Suprapubic skin (tissue), 4 donors: Measurements from ENCODE around the gene PDE6A. TPM values are rescaled to one million over a fixed set of nuclear protein-coding genes. Genes with fewer than 3 reads are reported as not detected.

ENCODE experiments used
- DNase-seq, 2 donors: peaks; one replicate each; pipeline ENCODE4 v3.0.0-alpha.2; 2019; ENCODE audit warnings: low spot score in 2 of 2
- H3K27ac ChIP-seq: fragments of 200-600 bp; sonication (generic); one replicate; pipeline ENCODE4 v1.5.1; 2019
- H3K27me3 ChIP-seq: fragments of 200-600 bp; sonication (generic); one replicate; pipeline ENCODE4 v1.5.1; 2019
- H3K36me3 ChIP-seq: fragments of 200-600 bp; sonication (generic); one replicate; pipeline ENCODE4 v1.5.1; 2019
- H3K4me1 ChIP-seq: fragments of 200-600 bp; sonication (generic); one replicate; pipeline ENCODE4 v1.5.1; 2019
- H3K4me3 ChIP-seq: fragments of 200-600 bp; sonication (generic); one replicate; pipeline ENCODE4 v1.5.1; 2019; ENCODE audit warnings: mild to moderate bottlenecking
- H3K9me3 ChIP-seq: fragments of 200-600 bp; sonication (generic); one replicate; pipeline ENCODE4 v1.5.1; 2019
- CTCF ChIP-seq, 2 donors: fragments of 200-600 bp in 1 of 2; fragments of 450-650 bp in 1 of 2; sonication (generic) in 1 of 2; IDR thresholded peaks; one replicate each; pipeline ENCODE4 v1.5.1; 2016 to 2019; ENCODE audit warnings: antibody characterized with exemption in 2 of 2, mild to moderate bottlenecking in 1 of 2, moderate library complexity in 1 of 2
- EP300 ChIP-seq: sonication (generic); formaldehyde crosslinking; IDR thresholded peaks from one replicate; pipeline ENCODE4 v1.6.1; 2017; ENCODE audit warnings: antibody characterized with exemption
- POLR2A ChIP-seq, 2 donors: fragments of 450-650 bp; IDR thresholded peaks; one replicate each; pipeline ENCODE4 v1.6.1; 2017; ENCODE audit warnings: antibody characterized with exemption in 2 of 2, mild to moderate bottlenecking in 2 of 2, moderate library complexity in 2 of 2
- POLR2AphosphoS5 ChIP-seq, 3 donors: sonication (generic); formaldehyde crosslinking; IDR thresholded peaks; one replicate each; pipeline ENCODE4 v1.6.1; 2017; ENCODE audit warnings: antibody characterized with exemption in 3 of 3
- WGBS: methylation state at CpG from one replicate; pipeline ENCODE4 v1.1.5; 2018; 5-methylcytosine and 5-hydroxymethylcytosine counted together
- total RNA-seq, 4 donors: library from RNA; depleted of rRNA; stranded (reverse); fragments of >200 nt; gene quantifications; one replicate each; pipeline ENCODE4 v1.1.0, GENCODE V29; 2016

PDE6A gene
- total RNA-seq, 4 donors from 2014 or later: 0.17 to 2.9 (median 1.3) TPM

- no peak for TF ChIP-seq POLR2A (IDR thresholded peaks at IDR 0.05)
- TF ChIP-seq EP300: no peak
- Histone ChIP-seq H3K4me1 (peaks cover 4% of the 10 kb centered on the region), H3K36me3 (peaks cover 42% of the 10 kb centered on the region), H3K4me3 (no peak overlapping the region), H3K27ac (no peak overlapping the region), H3K27me3 (no peaks in the 10 kb centered on the region), H3K9me3 (no peaks in the 10 kb centered on the region)
- no peak for DNase-seq
- 90% methylated on average over 30 of the region's 30 CpGs for WGBS
These were observed 111.3 kb downstream of the PDE6A start for GRCh38 chr5:149833116-149833827.

GRCh38 chr5:149832636-149833035 lies 112.0 kb downstream of the PDE6A start:
- peaks cover 42% of the 10 kb centered on the region for H3K36me3 ChIP-seq
- WGBS: 90% methylated on average over 4 of the region's 12 CpGs

GRCh38 chr5:149831492-149831891 lies 113.1 kb downstream of the PDE6A start:
- 43% methylated on average over 5 of the region's 5 CpGs for WGBS
- TF ChIP-seq POLR2A (IDR thresholded peaks at IDR 0.05) (no peak), EP300 (no peak), POLR2AphosphoS5 (IDR thresholded peaks at IDR 0.05) (no peak), CTCF (IDR thresholded peaks at IDR 0.05) (no peak)
- H3K27me3 ChIP-seq: no peaks in the 10 kb centered on the region
- H3K4me1 ChIP-seq: peaks cover 4% of the 10 kb centered on the region
- no peaks in the 10 kb centered on the region for H3K9me3 ChIP-seq
- H3K4me3 ChIP-seq: no peak overlapping the region
- no peak overlapping the region for H3K27ac ChIP-seq
- peaks cover 40% of the 10 kb centered on the region for H3K36me3 ChIP-seq
- no peak for DNase-seq

More at GRCh38 chr5:149832636-149833035, 112.0 kb downstream of the PDE6A start:
- TF ChIP-seq POLR2AphosphoS5 (IDR thresholded peaks at IDR 0.05) (no peak), EP300 (no peak), CTCF (IDR thresholded peaks at IDR 0.05) (no peak), POLR2A (IDR thresholded peaks at IDR 0.05) (no peak)
- no peak for DNase-seq
- Histone ChIP-seq H3K27ac (no peak overlapping the region), H3K9me3 (no peaks in the 10 kb centered on the region), H3K4me3 (no peak overlapping the region), H3K27me3 (no peaks in the 10 kb centered on the region), H3K4me1 (peaks cover 4% of the 10 kb centered on the region)

GRCh38 chr5:149830579-149830978 lies 114.0 kb downstream of the PDE6A start:
- H3K4me3 ChIP-seq: no peak overlapping the region
- H3K27me3 ChIP-seq: no peaks in the 10 kb centered on the region
- no peak overlapping the region for H3K27ac ChIP-seq
- H3K9me3 ChIP-seq: no peaks in the 10 kb centered on the region
- H3K36me3 ChIP-seq: peaks cover 31% of the 10 kb centered on the region
- TF ChIP-seq POLR2AphosphoS5 (IDR thresholded peaks at IDR 0.05) (no peak), POLR2A (IDR thresholded peaks at IDR 0.05) (no peak)
- 89% methylated on average over 5 of the region's 5 CpGs for WGBS
- no peak for DNase-seq
- H3K4me1 ChIP-seq: peaks cover 4% of the 10 kb centered on the region

- Histone ChIP-seq H3K27me3 (no peaks in the 10 kb centered on the region), H3K36me3 (peaks cover 25% of the 10 kb centered on the region), H3K4me3 (no peak overlapping the region), H3K27ac (no peak overlapping the region), H3K4me1 (peaks cover 4% of the 10 kb centered on the region), H3K9me3 (no peaks in the 10 kb centered on the region)
- DNase-seq: no peak
- 71% methylated on average over 3 of the region's 3 CpGs for WGBS
- no peak for TF ChIP-seq CTCF (IDR thresholded peaks at IDR 0.05)
- no peak for TF ChIP-seq POLR2A (IDR thresholded peaks at IDR 0.05)
- TF ChIP-seq POLR2AphosphoS5 (IDR thresholded peaks at IDR 0.05): no peak
- TF ChIP-seq EP300: no peak
These were observed 114.6 kb downstream of the PDE6A start for GRCh38 chr5:149829954-149830353.

- no peak overlapping the region for H3K4me3 ChIP-seq
- peak; percentile 77 to 88 for TF ChIP-seq CTCF (IDR thresholded peaks at IDR 0.05)
- TF ChIP-seq POLR2AphosphoS5 (IDR thresholded peaks at IDR 0.05): peak in 2 of 3 donors; percentile 9 to 41
- TF ChIP-seq POLR2A (IDR thresholded peaks at IDR 0.05): no peak
- no peak for TF ChIP-seq EP300
- no peaks in the 10 kb centered on the region for H3K27me3 ChIP-seq
- no peak overlapping the region for H3K27ac ChIP-seq
- H3K4me1 ChIP-seq: peaks cover 7% of the 10 kb centered on the region
- H3K36me3 ChIP-seq: peaks cover 22% of the 10 kb centered on the region
- no peaks in the 10 kb centered on the region for H3K9me3 ChIP-seq
- peak; percentile 90 to 91 for DNase-seq
- WGBS: 38% methylated on average over 11 of the region's 11 CpGs
These were observed 116.2 kb downstream of the PDE6A start for GRCh38 chr5:149828161-149829011.
